Breast epithelium (tissue), 4 donors: Measurements from ENCODE around the gene H2BK1. TPM values are rescaled to one million over a fixed set of nuclear protein-coding genes. Genes with fewer than 3 reads are reported as not detected.

ENCODE experiments used
- DNase-seq, 2 donors: peaks; one replicate each; pipeline ENCODE4 v3.0.0-alpha.2; 2019; ENCODE audit warnings: low spot score in 2 of 2
- H3K27ac ChIP-seq, 2 donors: fragments of 200-600 bp; sonication (generic) in 1 of 2; one replicate each; pipeline ENCODE4 v1.5.1; 2016 to 2019; ENCODE audit warnings: mild to moderate bottlenecking in 1 of 2
- H3K27me3 ChIP-seq, 2 donors: fragments of 200-600 bp; sonication (generic) in 1 of 2; one replicate each; pipeline versions ENCODE4 v1.5.1 to v1.6.0; 2017 to 2019; ENCODE audit warnings: control low read depth in 1 of 2, mild to moderate bottlenecking in 1 of 2
- H3K36me3 ChIP-seq: fragments of 200-600 bp; one replicate; pipeline ENCODE4 v1.5.1; 2019
- H3K4me1 ChIP-seq, 2 donors: fragments of 200-600 bp; sonication (generic); one replicate each; pipeline ENCODE4 v1.5.1; 2016 to 2019; ENCODE audit warnings: control low read depth in 1 of 2
- H3K4me3 ChIP-seq, 3 donors: fragments of 200-600 bp; sonication (generic); 1 replicate in 2 of 3; 2 replicates in 1 of 3; pipeline ENCODE4 v1.5.1; 2016 to 2019; ENCODE audit warnings: mild to moderate bottlenecking in 3 of 3, moderate library complexity in 2 of 3
- H3K9me3 ChIP-seq, 2 donors: fragments of 200-600 bp; sonication (generic) in 1 of 2; one replicate each; pipeline ENCODE4 v1.5.1; 2016 to 2019; ENCODE audit warnings: control low read depth in 1 of 2
- POLR2A ChIP-seq: fragments of 450-650 bp; IDR thresholded peaks from one replicate; pipeline ENCODE4 v1.6.1; 2016; ENCODE audit warnings: antibody characterized with exemption, mild to moderate bottlenecking, moderate library complexity
- POLR2AphosphoS5 ChIP-seq, 3 donors: sonication (generic); formaldehyde crosslinking; IDR thresholded peaks; one replicate each; pipeline ENCODE4 v1.6.1; 2017; ENCODE audit warnings: antibody characterized with exemption in 3 of 3
- intact Hi-C: fragments of 100-400 bp; cut with DNase I; formaldehyde crosslinking; loops from one replicate; pipeline ENCODE4 v1.15.1; 2023; ENCODE audit warnings: low total_unique reads
- total RNA-seq, 3 donors: library from RNA; depleted of rRNA; stranded (reverse); fragments of >200 nt; gene quantifications; one replicate each; pipeline ENCODE4 v1.1.0, GENCODE V29; 2016
- TF ChIP-seq, protein P1 (sequence below), 3 donors: fragments of 450-650 bp; IDR thresholded peaks; one replicate each; pipeline ENCODE4 v1.5.1; 2016 to 2017; ENCODE audit warnings: antibody characterized with exemption in 3 of 3, mild to moderate bottlenecking in 3 of 3, moderate library complexity in 3 of 3

Gene H2BK1
- total RNA-seq, 3 donors from 2014 or later = not detected

DNA sequence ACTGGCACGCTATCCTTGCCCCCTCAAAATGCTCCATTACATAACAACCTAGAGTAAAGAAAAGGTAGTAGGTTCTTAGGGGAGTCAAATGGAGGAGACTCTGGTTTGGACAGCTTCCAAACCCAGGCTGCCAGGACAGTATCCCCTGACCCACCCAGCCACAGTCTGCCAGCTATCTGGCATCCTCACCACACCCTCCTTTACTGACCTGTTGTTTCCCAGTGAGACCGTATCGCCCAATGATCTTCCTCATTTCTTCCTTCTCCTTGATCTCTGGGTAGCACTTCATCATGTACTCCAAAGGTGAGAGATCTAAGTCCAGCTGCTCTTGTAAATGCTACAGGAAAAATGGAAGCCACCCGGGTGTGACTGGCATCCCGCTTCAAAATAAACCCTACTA is 5.1 kb upstream of the H2BK1 start:
- H3K4me1 ChIP-seq = no peaks in the 10 kb centered on the region
- no peak overlapping the region for H3K27ac ChIP-seq
- intact Hi-C loops = no loop called here
- no peaks in the 10 kb centered on the region for H3K9me3 ChIP-seq
- no peak overlapping the region for H3K4me3 ChIP-seq
- DNase-seq = no peak
- TF ChIP-seq POLR2AphosphoS5 (IDR thresholded peaks at IDR 0.05) = no peak
- no peak for TF ChIP-seq POLR2A
- TF ChIP-seq, protein P1, sequence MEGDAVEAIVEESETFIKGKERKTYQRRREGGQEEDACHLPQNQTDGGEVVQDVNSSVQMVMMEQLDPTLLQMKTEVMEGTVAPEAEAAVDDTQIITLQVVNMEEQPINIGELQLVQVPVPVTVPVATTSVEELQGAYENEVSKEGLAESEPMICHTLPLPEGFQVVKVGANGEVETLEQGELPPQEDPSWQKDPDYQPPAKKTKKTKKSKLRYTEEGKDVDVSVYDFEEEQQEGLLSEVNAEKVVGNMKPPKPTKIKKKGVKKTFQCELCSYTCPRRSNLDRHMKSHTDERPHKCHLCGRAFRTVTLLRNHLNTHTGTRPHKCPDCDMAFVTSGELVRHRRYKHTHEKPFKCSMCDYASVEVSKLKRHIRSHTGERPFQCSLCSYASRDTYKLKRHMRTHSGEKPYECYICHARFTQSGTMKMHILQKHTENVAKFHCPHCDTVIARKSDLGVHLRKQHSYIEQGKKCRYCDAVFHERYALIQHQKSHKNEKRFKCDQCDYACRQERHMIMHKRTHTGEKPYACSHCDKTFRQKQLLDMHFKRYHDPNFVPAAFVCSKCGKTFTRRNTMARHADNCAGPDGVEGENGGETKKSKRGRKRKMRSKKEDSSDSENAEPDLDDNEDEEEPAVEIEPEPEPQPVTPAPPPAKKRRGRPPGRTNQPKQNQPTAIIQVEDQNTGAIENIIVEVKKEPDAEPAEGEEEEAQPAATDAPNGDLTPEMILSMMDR (IDR thresholded peaks at IDR 0.05) = no peak
- peaks cover 4% of the 10 kb centered on the region for H3K36me3 ChIP-seq
- H3K27me3 ChIP-seq = no peaks in the 10 kb centered on the region

DNA sequence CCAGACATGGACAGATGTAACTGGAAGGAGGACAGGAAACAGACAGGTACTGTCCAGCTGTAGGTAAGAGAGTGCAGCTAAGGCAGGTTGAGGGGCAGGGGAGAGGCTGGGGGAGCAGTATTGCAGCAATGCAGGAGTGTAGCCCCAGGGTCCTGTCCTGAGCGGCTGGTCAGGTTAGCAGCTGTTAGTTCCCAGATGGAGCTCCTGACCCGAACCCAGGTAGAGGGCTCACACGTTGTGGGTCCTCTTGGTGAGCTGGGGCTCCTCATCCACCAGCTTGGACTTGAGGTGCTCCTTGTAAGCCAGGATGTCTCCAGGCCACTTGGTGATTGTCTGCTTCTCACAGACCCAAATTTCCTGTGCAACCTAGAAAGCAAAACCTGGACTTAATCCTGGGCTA is 3.5 kb upstream of the H2BK1 start:
- H3K36me3 ChIP-seq = peaks cover 4% of the 10 kb centered on the region

DNA sequence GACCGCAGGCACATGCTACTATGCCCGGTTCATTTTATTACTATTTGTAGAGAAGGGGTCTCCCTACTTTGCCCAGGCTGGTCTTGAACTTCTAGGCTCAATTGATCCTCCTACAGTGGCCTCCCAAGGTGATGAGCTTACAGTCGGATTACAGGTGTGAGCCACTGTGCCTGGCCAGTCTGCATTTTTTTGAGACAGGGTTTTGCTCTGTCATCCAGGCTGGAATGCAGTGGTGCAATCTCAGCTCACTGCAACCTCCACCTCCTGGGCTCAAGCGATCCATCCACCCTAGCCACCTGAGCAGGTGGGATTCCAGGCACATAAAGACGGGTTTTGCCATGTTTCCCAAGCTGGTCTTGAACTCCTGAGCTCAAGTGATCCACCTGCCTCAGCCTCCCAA is 2.3 kb upstream of the H2BK1 start:
- TF ChIP-seq POLR2A = no peak
- TF ChIP-seq POLR2AphosphoS5 (IDR thresholded peaks at IDR 0.05) = no peak
- TF ChIP-seq, protein P1 (IDR thresholded peaks at IDR 0.05) = no peak
- intact Hi-C loops = no loop called here
- H3K9me3 ChIP-seq = no peaks in the 10 kb centered on the region
- no peaks in the 10 kb centered on the region for H3K4me1 ChIP-seq
- H3K4me3 ChIP-seq = no peak overlapping the region
- no peaks in the 10 kb centered on the region for H3K36me3 ChIP-seq
- no peak for DNase-seq
- H3K27ac ChIP-seq = no peak overlapping the region
- H3K27me3 ChIP-seq = no peaks in the 10 kb centered on the region

More for the DNA sequence above, 3.5 kb upstream of the H2BK1 start:
- intact Hi-C loops = no loop called here
- H3K27me3 ChIP-seq = no peaks in the 10 kb centered on the region
- no peak for DNase-seq
- TF ChIP-seq, protein P1 (IDR thresholded peaks at IDR 0.05) = no peak
- TF ChIP-seq POLR2AphosphoS5 (IDR thresholded peaks at IDR 0.05) (no peak), POLR2A (no peak)
- H3K4me1 ChIP-seq = no peaks in the 10 kb centered on the region
- no peak overlapping the region for H3K27ac ChIP-seq
- no peaks in the 10 kb centered on the region for H3K9me3 ChIP-seq
- H3K4me3 ChIP-seq = no peak overlapping the region

DNA sequence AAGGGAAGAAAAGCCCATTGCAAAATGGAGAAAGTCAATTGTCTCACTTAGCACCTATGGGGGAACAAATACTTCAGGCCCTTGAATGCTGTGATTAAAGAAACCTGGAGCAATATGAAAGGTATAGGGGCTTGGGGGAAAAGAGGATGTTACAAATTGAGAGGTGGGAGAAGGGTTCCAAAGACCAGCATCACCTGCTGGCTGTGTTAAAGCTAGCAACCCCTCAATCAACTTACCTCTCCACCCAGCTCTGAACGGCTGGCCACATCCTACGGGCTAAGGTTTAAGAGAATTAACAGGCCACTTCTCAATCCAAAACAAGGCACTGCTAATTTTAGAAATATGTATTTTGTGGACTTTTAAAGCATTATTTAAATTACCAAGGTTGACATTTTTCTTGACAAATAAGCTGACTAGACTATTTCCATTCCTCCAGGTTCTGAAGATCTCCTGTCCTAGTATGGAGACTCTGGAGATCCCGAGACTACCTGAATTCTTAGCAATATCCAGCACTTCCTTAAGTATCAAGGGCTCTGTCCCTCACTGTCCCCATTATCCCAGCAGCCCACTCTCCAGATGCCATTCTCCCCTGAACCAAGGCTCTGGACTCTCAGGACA is 976 bp upstream of the H2BK1 start:
- intact Hi-C loops = no loop called here
- H3K4me1 ChIP-seq = no peaks in the 10 kb centered on the region
- H3K4me3 ChIP-seq = no peak overlapping the region
- no peak overlapping the region for H3K27ac ChIP-seq
- H3K9me3 ChIP-seq = no peaks in the 10 kb centered on the region
- TF ChIP-seq POLR2AphosphoS5 (IDR thresholded peaks at IDR 0.05) = no peak
- TF ChIP-seq, protein P1 (IDR thresholded peaks at IDR 0.05) = no peak
- TF ChIP-seq POLR2A = no peak
- no peak for DNase-seq
- no peaks in the 10 kb centered on the region for H3K27me3 ChIP-seq
- no peaks in the 10 kb centered on the region for H3K36me3 ChIP-seq

DNA sequence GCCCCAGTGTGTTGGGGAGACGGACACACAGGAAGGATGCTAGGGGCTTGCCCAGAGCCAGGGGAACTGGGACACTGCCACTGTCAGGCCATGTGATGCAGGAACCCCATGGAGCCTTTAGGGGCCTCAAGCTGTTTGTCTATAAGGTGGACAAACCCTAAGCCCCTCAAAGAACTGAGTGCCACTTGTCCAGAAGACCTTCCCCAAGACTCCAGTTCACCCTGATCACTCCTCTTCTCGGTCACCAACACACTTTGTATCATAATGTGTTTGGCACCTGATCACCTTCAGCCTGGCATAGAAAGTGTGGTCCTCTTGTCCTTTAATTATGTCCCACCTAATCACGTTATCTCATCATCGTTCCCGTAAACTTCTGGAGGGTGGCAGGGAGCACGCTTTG is 700 bp downstream of the H2BK1 start:
- Histone ChIP-seq H3K4me3 (no peak overlapping the region), H3K27ac (no peak overlapping the region), H3K4me1 (no peaks in the 10 kb centered on the region), H3K9me3 (no peaks in the 10 kb centered on the region), H3K27me3 (peaks cover 0 to 3% of the 10 kb centered on the region in 2 donors), H3K36me3 (no peaks in the 10 kb centered on the region)
- intact Hi-C loops = no loop called here
- TF ChIP-seq POLR2AphosphoS5 (IDR thresholded peaks at IDR 0.05) = no peak
- TF ChIP-seq, protein P1 (IDR thresholded peaks at IDR 0.05) = no peak
- no peak for TF ChIP-seq POLR2A
- DNase-seq = no peak
